ENCODE measurements around the gene FOXP1.

DNA sequence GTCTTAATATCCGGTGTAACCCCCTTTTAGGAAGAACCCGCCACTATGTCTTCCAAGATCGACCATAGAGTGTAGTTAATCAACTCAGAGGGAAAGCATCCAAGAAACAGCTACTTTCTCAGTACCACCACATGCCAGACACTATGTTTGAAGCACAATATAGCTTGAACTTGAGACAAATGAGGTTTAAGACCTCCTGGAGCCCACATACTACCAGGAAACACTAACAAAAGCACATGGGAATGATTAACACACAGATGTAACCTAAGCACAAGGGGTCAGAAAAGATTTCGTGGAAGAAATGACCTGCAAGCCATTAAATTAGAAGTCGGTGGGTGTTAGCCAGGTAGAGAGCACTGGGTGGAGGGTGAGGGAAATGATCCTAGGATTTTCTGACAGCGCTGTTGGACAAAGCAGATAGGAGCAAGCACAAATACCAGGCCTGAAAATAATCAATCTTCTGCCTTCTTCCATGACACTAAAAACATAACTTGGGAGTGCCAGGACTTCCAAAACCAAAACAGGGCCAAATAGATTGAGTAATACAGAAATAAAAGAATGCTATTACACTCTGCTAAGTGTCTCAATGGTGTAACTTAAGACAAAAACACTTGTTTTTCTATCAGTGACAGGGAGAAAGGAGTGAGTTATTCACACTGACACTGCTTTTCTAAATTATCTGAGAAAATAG lies 213.7 kb downstream of the FOXP1 start:
- no peak for TF ChIP-seq CTCF (IDR thresholded peaks at IDR 0.05; ENCODE audit: insufficient read depth, low read depth, low read length)
- no peak for TF ChIP-seq EZH2 (IDR thresholded peaks at IDR 0.05; ENCODE audit: insufficient read depth, low read length)

Data from astrocyte (in vitro differentiated cells and primary cell).